HepG2 (cell line): ENCODE results near the gene SEC14L2. TPM values are rescaled to one million over a fixed set of nuclear protein-coding genes. Genes with fewer than 3 reads are reported as not detected.
A peak's percentile ranks its signal among the peaks of the same experiment; 100 is the strongest.

Experiments used
- ATAC-seq: fragments of 200-7000 bp; cut with Tn5 transposase; 3 replicates; pipeline ENCODE4 v1.9.1; 2020; ENCODE audit warnings: mild to moderate bottlenecking, moderate library complexity
- BruUV-seq: library from RNA; stranded (reverse); fragments of 400-500 nt; replicated peaks from 2 replicates; lab custom pipeline; 2021; lab: Mats Ljungman, UMichigan
- CTCF ChIA-PET: fragments of 300-600 bp; formaldehyde crosslinking; extraction: SDS; loops from one replicate; lab custom pipeline; 2021; ENCODE audit warnings: low total read pairs, inconsistent platforms, low intra/inter-chr PET ratio; lab: Yijun Ruan, JAX
- POLR2A ChIA-PET: fragments of 350-600 bp; sonication (Branson Sonifier 250); formaldehyde crosslinking; loops from one replicate; lab custom pipeline; 2020; ENCODE audit warnings: antibody characterized with exemption, inconsistent platforms; lab: Yijun Ruan, JAX
- DNase-seq: peaks from one replicate; pipeline ENCODE4 v3.0.0-alpha.2; 2015; ENCODE audit warnings: low spot score
- FAIRE-seq: peaks from 3 replicates; lab custom pipeline; 2011; peaks lifted over from hg19 to GRCh38; lab: Jason Lieb, UNC
- H2AFZ ChIP-seq: one replicate; pipeline ENCODE4 v1.6.1; 2011; ENCODE audit warnings: low read length, inconsistent platforms
- H3K27ac ChIP-seq: fragments of 300-600 bp; 3 replicates; pipeline ENCODE4 v1.8.0; 2011; ENCODE audit warnings: mixed run types, mild to moderate bottlenecking, mixed read lengths, low read length, inconsistent platforms; ENCODE audit not compliant: insufficient read depth; ENCODE audit errors: extremely low read length
- H3K27me3 ChIP-seq, 2 experiments: fragments of 200-600 bp in 1 of 2; 2 replicates in 1 of 2; 3 replicates in 1 of 2; pipeline versions ENCODE4 v1.6.0 to v1.8.0; 2011; ENCODE audit warnings: low read length in 2 of 2, mild to moderate bottlenecking in 2 of 2, moderate library complexity in 2 of 2, inconsistent platforms in 1 of 2; ENCODE audit not compliant: insufficient read depth in 2 of 2, control insufficient read depth in 1 of 2
- H3K36me3 ChIP-seq, 2 experiments: fragments of 200-600 bp in 1 of 2; replicated peaks in 1 of 2; 2 replicates in 1 of 2; 3 replicates in 1 of 2; pipeline versions ENCODE4 v1.5.1 to v1.8.0; 2011; ENCODE audit warnings: low read length in 2 of 2, inconsistent platforms in 1 of 2; ENCODE audit not compliant: insufficient read depth in 2 of 2, control insufficient read depth in 1 of 2
- H3K4me1 ChIP-seq: 2 replicates; pipeline ENCODE4 v1.5.1; 2012; ENCODE audit warnings: low read length, inconsistent platforms; ENCODE audit not compliant: insufficient read depth
- H3K4me2 ChIP-seq: 2 replicates; pipeline ENCODE4 v1.6.0; 2011; ENCODE audit warnings: low read depth, low read length, inconsistent platforms
- H3K4me3 ChIP-seq, 3 experiments: fragments of 200-600 bp in 1 of 3; sonication (generic), shearing (Covaris generic) in 1 of 3; replicated peaks in 1 of 3; 2 replicates each; pipeline ENCODE4 v1.5.1; 2011 to 2016; ENCODE audit warnings: low read length in 3 of 3, inconsistent platforms in 2 of 3, low read depth in 2 of 3, mild to moderate bottlenecking in 2 of 3, control low read depth in 1 of 3, mixed read lengths in 1 of 3; ENCODE audit not compliant: insufficient read depth in 1 of 3
- H3K79me2 ChIP-seq: one replicate; pipeline ENCODE4 v1.6.1; 2011; ENCODE audit warnings: low read length, inconsistent platforms; ENCODE audit not compliant: insufficient read depth
- H3K9ac ChIP-seq: 2 replicates; pipeline ENCODE4 v1.6.0; 2011; ENCODE audit warnings: mild to moderate bottlenecking, low read depth, low read length, inconsistent platforms; ENCODE audit not compliant: insufficient read depth
- H3K9me3 ChIP-seq: 2 replicates; pipeline ENCODE4 v1.5.1; 2012; ENCODE audit warnings: mild to moderate bottlenecking, low read length
- H4K20me1 ChIP-seq: 2 replicates; pipeline ENCODE4 v1.6.0; 2011; ENCODE audit warnings: inconsistent platforms, mild to moderate bottlenecking, low read length, moderate library complexity; ENCODE audit not compliant: insufficient read depth
- DR1 ChIP-seq: sonication (generic); formaldehyde crosslinking; IDR thresholded peaks from 2 replicates; pipeline ENCODE4 v1.8.0; 2021; ENCODE audit warnings: mild to moderate bottlenecking, missing genetic modification reagents, inconsistent platforms
- FOXA1 ChIP-seq, 2 experiments: fragments of 450-650 bp in 1 of 2; sonication (generic) in 1 of 2; formaldehyde crosslinking in 1 of 2; IDR thresholded peaks; 2 replicates each; pipeline versions ENCODE4 v1.4.0 to v1.6.1; 2016 to 2020; ENCODE audit warnings: missing genetic modification reagents in 1 of 2
- HNF4A ChIP-seq: sonication (generic); formaldehyde crosslinking; IDR thresholded peaks from 2 replicates; pipeline ENCODE4 v1.4.0; 2020; ENCODE audit warnings: missing genetic modification reagents
- POGK ChIP-seq: sonication (generic); formaldehyde crosslinking; conservative IDR thresholded peaks from 2 replicates; pipeline ENCODE4 v1.8.0; 2022; ENCODE audit warnings: mild to moderate bottlenecking, moderate library complexity, missing genetic modification reagents
- RBM39 ChIP-seq: fragments of 200-400 bp; formaldehyde crosslinking; IDR thresholded peaks from one replicate; pipeline ENCODE4 v1.6.1; 2018; ENCODE audit warnings: antibody characterized with exemption, mild to moderate bottlenecking, low read depth, low read length; ENCODE audit not compliant: poor library complexity, severe bottlenecking
- RFX1 ChIP-seq: fragments of 450-650 bp; IDR thresholded peaks from 2 replicates; pipeline ENCODE4 v1.6.1; 2017
- SIN3B ChIP-seq: fragments of 150-350 bp; IDR thresholded peaks from 2 replicates; pipeline ENCODE4 v1.6.1; 2014; ENCODE audit warnings: low read length
- SKI ChIP-seq: fragments of 450-650 bp; IDR thresholded peaks from one replicate; pipeline ENCODE4 v1.6.1; 2018; ENCODE audit warnings: mild to moderate bottlenecking; ENCODE audit not compliant: partially characterized antibody
- TCF12 ChIP-seq, 2 experiments: fragments of 450-650 bp in 1 of 2; sonication (generic) in 1 of 2; formaldehyde crosslinking in 1 of 2; IDR thresholded peaks; 2 replicates each; pipeline versions ENCODE4 v1.6.1 to v1.8.0; 2017 to 2022; ENCODE audit warnings: antibody characterized with exemption in 1 of 2, mild to moderate bottlenecking in 1 of 2, missing genetic modification reagents in 1 of 2, moderate library complexity in 1 of 2
- ZNF296 ChIP-seq: sonication (generic); formaldehyde crosslinking; conservative IDR thresholded peaks from 2 replicates; pipeline ENCODE4 v1.5.0; 2020; ENCODE audit warnings: mild to moderate bottlenecking, missing genetic modification reagents
- ZNF572 ChIP-seq: sonication (generic); formaldehyde crosslinking; IDR thresholded peaks from 2 replicates; pipeline ENCODE4 v1.5.1; 2020; ENCODE audit warnings: mild to moderate bottlenecking, missing genetic modification reagents
- ZNF614 ChIP-seq: IDR thresholded peaks from 2 replicates; pipeline ENCODE4 v1.6.1; 2018; ENCODE audit warnings: missing biosample characterization, missing genetic modification reagents, inconsistent platforms, borderline replicate concordance
- ZNF768 ChIP-seq: sonication (generic); formaldehyde crosslinking; IDR thresholded peaks from 2 replicates; pipeline ENCODE4 v1.4.0; 2020; ENCODE audit warnings: missing genetic modification reagents
- WGBS: methylation state at CpG from one replicate; pipeline ENCODE4 v1.1.6; 2017; ENCODE audit warnings: low lambda C conversion rate; 5-methylcytosine and 5-hydroxymethylcytosine counted together
- in situ Hi-C: cut with HindIII; loops from 2 replicates; pipeline ENCODE4 v1.10.0; 2017; ENCODE audit warnings: low pct_unique_long_range_greater_than_20kb; ENCODE audit not compliant: extremely low pct_ligation_motif_present
- intact Hi-C: fragments of 100-400 bp; cut with micrococcal nuclease; formaldehyde crosslinking; loops from one replicate; pipeline ENCODE4 v1.10.0; 2022; ENCODE audit not compliant: unreplicated experiment
- polyA plus RNA-seq, 8 experiments: library from polyadenylated mRNA; depleted of rRNA in 3 of 8; stranded (reverse) in 7 of 8; unstranded in 1 of 8; fragments of >200 nt; fragmentation: Illumina TruSeq in 4 of 8; extraction: Trizol in 4 of 8; gene quantifications; 2 replicates each; pipeline versions ENCODE4 v1.2.1 to v1.2.3, GENCODE V29; 2011 to 2016; ENCODE audit warnings: low read depth in 4 of 8, missing spikeins in 1 of 8, mixed read lengths in 1 of 8; ENCODE audit not compliant: insufficient read depth in 1 of 8
- total RNA-seq, 5 experiments: library from RNA; depleted of rRNA; stranded (reverse); fragments of >200 nt; fragmentation: Illumina TruSeq; extraction: Trizol; gene quantifications; 2 replicates each; pipeline ENCODE4 v1.2.3, GENCODE V29; 2016; ENCODE audit warnings: low read depth in 1 of 5
- TF ChIP-seq, protein P1 (sequence below): sonication (generic); formaldehyde crosslinking; IDR thresholded peaks from 2 replicates; pipeline ENCODE4 v1.4.0; 2020; ENCODE audit warnings: missing genetic modification reagents, mild to moderate bottlenecking, borderline replicate concordance
- TF ChIP-seq, protein P2 (sequence below): sonication (generic); formaldehyde crosslinking; IDR thresholded peaks from 2 replicates; pipeline ENCODE4 v1.5.0; 2020; ENCODE audit warnings: missing genetic modification reagents

Gene SEC14L2
- total and polyA plus RNA-seq, 2 of the 13 experiments (the other 11 are each of a cell fraction or from before 2014, with no cell fraction given), result 4.1 to 5.1 TPM

DNA sequence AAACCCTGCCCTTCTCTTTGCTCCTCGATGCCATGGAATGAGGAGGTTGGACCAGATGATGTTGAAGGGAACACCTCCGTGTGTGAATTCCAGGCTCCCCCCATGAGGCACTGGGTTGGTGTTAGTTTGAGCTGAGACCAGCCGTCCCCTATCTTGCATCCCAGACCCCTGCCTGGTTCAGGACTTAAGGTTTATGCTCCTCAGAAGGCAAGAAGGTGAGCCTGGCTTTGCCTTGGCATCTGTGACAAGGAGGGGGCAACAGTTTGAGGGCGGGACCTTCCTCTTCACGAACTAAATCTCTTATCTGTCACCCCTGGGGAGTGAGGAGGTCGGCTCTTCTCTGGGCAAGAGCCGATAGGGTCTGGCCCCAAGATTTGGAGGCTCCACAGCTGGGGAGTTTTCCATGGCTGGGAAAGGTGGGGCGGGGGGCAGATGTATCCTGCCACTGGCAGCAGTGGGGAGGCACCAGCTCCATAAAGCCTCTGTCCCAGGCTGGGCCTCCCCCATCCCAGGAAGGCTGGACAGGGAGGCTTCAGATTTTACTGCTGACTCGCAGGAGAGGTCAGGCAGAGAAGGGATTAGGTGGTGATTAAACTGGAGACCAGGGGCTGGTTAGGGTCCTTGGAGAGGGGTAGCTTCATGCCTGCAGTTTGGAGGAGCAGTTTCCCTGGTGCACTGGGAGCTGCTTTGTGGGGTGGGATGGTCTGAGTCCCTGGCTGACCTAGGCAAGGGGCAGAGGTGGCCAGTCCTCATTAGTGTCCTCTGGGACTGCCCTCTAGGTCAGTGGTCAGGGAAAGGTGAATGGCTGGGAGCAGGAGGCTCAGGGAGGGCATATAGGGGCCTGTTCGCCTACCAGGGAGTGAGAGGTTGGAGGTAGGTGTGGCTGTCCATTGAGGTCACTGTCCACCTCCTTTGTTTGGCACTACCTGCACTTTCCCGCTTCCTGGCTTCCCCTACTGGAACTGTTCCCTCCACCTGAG, 1.1 kb downstream of the SEC14L2 start (continued):
- TF ChIP-seq POGK (no peak), RFX1 (no peak), RBM39 (peak; percentile 26), ZNF296 (CRISPR knock-in tag) (peak; percentile 85; the same call in 1 of the 2 replicates), DR1 (CRISPR knock-in tag) (0 out of 2 replicates have a peak, but pooled peaks have one; percentile 28)

DNA sequence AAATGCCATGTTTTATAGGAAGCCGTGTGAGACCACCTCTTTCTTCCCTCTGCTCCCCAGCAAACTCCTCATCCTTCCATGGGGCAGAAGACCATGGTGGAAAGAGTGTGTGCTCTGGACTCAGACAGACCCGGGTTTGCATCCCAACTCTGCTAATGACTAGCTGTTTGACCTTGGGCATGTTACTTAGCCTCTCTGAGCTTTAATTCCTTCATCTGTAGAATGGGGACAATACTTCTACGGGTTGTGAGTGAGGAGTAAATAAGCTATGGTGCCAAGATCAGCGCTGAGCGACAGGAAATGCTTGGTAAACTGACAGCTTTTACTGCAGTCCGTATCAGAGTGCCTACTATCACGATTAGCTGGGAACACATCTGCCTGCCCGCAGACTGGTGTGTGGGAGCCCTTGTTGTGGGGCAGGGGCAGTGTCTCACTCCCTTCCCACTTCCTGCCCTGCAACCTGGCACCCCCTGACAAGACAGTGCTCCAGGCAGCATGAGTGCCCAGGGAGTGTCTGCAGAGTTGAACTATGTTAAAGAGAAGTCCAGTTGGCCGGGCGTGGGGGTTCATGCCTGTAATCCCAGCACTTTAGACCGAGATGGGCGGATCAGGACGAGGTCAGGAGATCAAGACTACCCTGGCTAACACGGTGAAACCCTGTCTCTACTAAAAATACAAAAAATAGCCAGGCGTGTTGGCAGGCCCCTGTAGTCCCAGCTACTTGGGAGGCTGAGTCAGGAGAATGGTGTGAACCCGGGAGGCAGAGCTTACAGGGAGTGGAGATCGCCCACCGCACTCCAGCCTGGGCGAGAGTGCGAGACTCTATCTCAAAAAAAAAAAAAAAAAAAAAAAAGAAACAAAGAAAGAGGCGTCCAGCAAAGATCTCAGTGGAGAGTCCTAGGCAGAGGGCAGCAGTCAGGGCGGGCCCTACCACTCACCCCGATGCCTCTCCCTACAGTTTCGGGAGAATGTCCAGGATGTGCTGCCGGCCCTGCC, 2.2 kb downstream of the SEC14L2 start:
- H3K4me1 ChIP-seq, result peaks cover 65% of the 10 kb centered on the region
- no peaks in the 10 kb centered on the region for H3K9me3 ChIP-seq
- no peaks in the 10 kb centered on the region for H4K20me1 ChIP-seq
- ChIA-PET POLR2A (interaction anchor here (10.2 kb wide), 1 partner anchor 24 kb away, joined by 164 read pairs; the partner anchor contains the start of gene MTFP1), CTCF (no interaction called here)
- FAIRE-seq (no peak), DNase-seq (no peak), ATAC-seq (no peak)
- H3K36me3 ChIP-seq, result no peaks in the 10 kb centered on the region
- in situ Hi-C loops, result loop anchor here (25.0 kb wide), 1 partner anchor 287 kb away; no protein-coding TSS in a partner anchor
- intact Hi-C loops, result no loop called here
- no peak overlapping the region for H3K27ac ChIP-seq
- H3K27me3 ChIP-seq, result no peaks in the 10 kb centered on the region; a peak in 1 of 5 replicates
- no peaks in the 10 kb centered on the region for H3K79me2 ChIP-seq
- no peak overlapping the region for H2AFZ ChIP-seq
- peak overlapping the region; percentile 94 for H3K4me2 ChIP-seq
- H3K4me3 ChIP-seq, result peak overlapping the region in 1 of 3 experiments; percentile 74; a peak in 1 of 6 replicates
- BruUV-seq, result no TSS peak
- no peak overlapping the region for H3K9ac ChIP-seq
- 80% methylated on average over 25 of the region's 25 CpGs for WGBS
- TF ChIP-seq SIN3B, result no peak
- TF ChIP-seq FOXA1 (IDR thresholded peaks at IDR 0.05), result no peak
- TF ChIP-seq FOXA1 (CRISPR knock-in tag; IDR thresholded peaks at IDR 0.05), result no peak
- TF ChIP-seq ZNF614, result no peak
- no peak for TF ChIP-seq TCF12 (IDR thresholded peaks at IDR 0.05)
- no peak for TF ChIP-seq TCF12 (CRISPR knock-in tag; IDR thresholded peaks at IDR 0.05)
- peak; percentile 85 for TF ChIP-seq ZNF768 (CRISPR knock-in tag)
- TF ChIP-seq HNF4A (CRISPR knock-in tag), result no peak
- TF ChIP-seq, protein P1, sequence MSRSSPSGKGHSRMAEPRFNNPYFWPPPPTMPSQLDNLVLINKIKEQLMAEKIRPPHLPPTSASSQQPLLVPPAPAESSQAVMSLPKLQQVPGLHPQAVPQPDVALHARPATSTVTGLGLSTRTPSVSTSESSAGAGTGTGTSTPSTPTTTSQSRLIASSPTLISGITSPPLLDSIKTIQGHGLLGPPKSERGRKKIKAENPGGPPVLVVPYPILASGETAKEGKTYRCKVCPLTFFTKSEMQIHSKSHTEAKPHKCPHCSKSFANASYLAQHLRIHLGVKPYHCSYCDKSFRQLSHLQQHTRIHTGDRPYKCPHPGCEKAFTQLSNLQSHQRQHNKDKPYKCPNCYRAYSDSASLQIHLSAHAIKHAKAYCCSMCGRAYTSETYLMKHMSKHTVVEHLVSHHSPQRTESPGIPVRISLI (CRISPR knock-in tag), result no peak
- TF ChIP-seq ZNF572 (CRISPR knock-in tag), result no peak
- TF ChIP-seq, protein P2, sequence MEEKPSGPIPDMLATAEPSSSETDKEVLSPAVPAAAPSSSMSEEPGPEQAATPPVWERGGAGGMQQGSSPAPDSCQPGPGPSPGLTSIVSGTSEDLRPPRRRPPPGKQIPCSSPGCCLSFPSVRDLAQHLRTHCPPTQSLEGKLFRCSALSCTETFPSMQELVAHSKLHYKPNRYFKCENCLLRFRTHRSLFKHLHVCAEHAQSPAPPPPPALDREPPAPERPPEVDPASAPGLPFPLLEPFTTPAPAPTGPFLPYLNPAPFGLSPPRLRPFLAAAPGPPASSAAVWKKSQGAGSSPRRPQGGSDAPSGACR (CRISPR knock-in tag), result no peak
- no peak for TF ChIP-seq SKI
